Eye (tissue), 1 donor: ENCODE measurements around the gene WDR81.

Source experiments
- DNase-seq: peaks from one replicate; pipeline ENCODE4 v3.0.0-alpha.2; 2015

Gene WDR81

DNA sequence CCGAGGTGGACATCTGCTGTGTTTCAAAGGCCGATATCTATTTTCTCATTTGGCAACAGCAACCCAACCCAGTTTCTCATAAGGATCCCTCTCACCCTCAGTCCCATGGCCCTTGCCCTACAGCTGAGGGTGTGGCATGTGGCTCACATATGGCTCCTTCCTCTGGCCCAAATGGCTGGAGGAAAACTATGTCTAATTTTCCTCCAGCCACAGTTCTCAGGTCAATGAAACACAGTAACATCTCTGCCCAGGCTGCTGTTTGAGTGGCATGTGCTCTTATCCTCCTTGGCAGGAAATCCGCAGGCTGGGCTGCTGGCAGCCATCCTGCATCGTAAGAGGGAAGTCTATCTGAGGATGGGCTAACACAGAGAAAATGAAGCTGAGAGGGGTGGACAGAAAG lies 61.4 kb downstream of the WDR81 start:
- DNase-seq = no peak

GRCh38 chr17:1786708-1787107 lies 62.2 kb downstream of the WDR81 start:
- DNase-seq = no peak

GRCh38 chr17:1787301-1787902 lies 62.9 kb downstream of the WDR81 start:
- DNase-seq = no peak
